Psoas muscle (tissue), 8 donors: ENCODE data around the gene AKNA. TPM values are rescaled to one million over a fixed set of nuclear protein-coding genes. Genes with fewer than 3 reads are reported as not detected.
"Not testable (repeated sequence)": the region's sequence is repeated elsewhere in the genome, so short reads cannot be mapped to it uniquely, and the experiment has no call there.

Experiments
- ATAC-seq, 4 donors: fragments of 200-7000 bp; cut with Tn5 transposase; one replicate each; pipeline ENCODE4 v1.9.1; 2020; ENCODE audit warnings: moderate library complexity in 3 of 4, mild to moderate bottlenecking in 2 of 4
- DNase-seq, 2 donors: peaks; one replicate each; pipeline ENCODE4 v3.0.0-alpha.2; 2020
- H3K27ac ChIP-seq: fragments of 200-600 bp; one replicate; pipeline ENCODE4 v1.8.0; 2022
- H3K27me3 ChIP-seq, 3 donors: fragments of 200-600 bp in 1 of 3; one replicate each; pipeline versions ENCODE4 v1.6.1 to v1.8.0; 2013 to 2022; ENCODE audit warnings: low read length in 2 of 3, mild to moderate bottlenecking in 2 of 3, moderate library complexity in 1 of 3; ENCODE audit not compliant: insufficient read depth in 3 of 3
- H3K36me3 ChIP-seq, 2 donors: fragments of 200-600 bp in 1 of 2; one replicate each; pipeline versions ENCODE4 v1.6.1 to v1.8.0; 2013 to 2022; ENCODE audit warnings: low read depth in 1 of 2, mild to moderate bottlenecking in 1 of 2, moderate library complexity in 1 of 2; ENCODE audit not compliant: insufficient read depth in 1 of 2
- H3K4me1 ChIP-seq: fragments of 200-600 bp; one replicate; pipeline ENCODE4 v1.8.0; 2022
- H3K4me3 ChIP-seq: fragments of 200-600 bp; one replicate; pipeline ENCODE4 v1.8.0; 2022; ENCODE audit warnings: mild to moderate bottlenecking
- H3K9me3 ChIP-seq: fragments of 200-600 bp; one replicate; pipeline ENCODE4 v1.8.0; 2022
- WGBS, 3 donors: extraction: QIAGEN DNeasy Blood & Tissue Kit; methylation state at CpG; one replicate each; pipeline versions ENCODE4 v1.1.6 to v1.1.7; 2013; 5-methylcytosine and 5-hydroxymethylcytosine counted together
- intact Hi-C, 2 donors: fragments of 100-400 bp; cut with DNase I; formaldehyde crosslinking; loops; one replicate each; pipeline versions ENCODE4 v1.11.0 to v1.14.2; 2022
- polyA plus RNA-seq, 3 donors: library from polyadenylated mRNA; stranded (reverse); fragments of 200-250 nt; gene quantifications; one replicate each; pipeline ENCODE4 v1.2.3, GENCODE V29; 2013
- total RNA-seq, 4 donors: library from RNA; stranded (reverse); fragmentation: NEBNext Ultra II Directional in 2 of 4; extraction: Animal tissue kit (Norgen Biotek cat#: 25700) in 2 of 4; gene quantifications; one replicate each; pipeline versions ENCODE4 v1.2.1 to v1.2.4, GENCODE V29; 2021 to 2023
- TF ChIP-seq, protein P1 (sequence below): fragments of 200-600 bp; IDR thresholded peaks from one replicate; pipeline ENCODE4 v1.8.0; 2022; ENCODE audit warnings: antibody characterized with exemption
- donor health status: healthy with polysubstance abuse.
- donor health status: DM: no; HTN: no; CAD: no; lungs with moderate emphysema.
- donor health status: Bipolar disorder and iron deficiency.
- donor health status: healthy.
- donor health status: DM: yes; HTN: yes; CAD: no.
- donor health status: DM: no; HTN: no; CAD: no.
- donor health status: DM: no; HTN: no; CAD: no.
- donor health status: DM: yes; HTN: yes; CAD: no.

AKNA gene
- total and polyA plus RNA-seq, 7 donors = 1.5 to 3.9 (median 2.3) TPM

DNA sequence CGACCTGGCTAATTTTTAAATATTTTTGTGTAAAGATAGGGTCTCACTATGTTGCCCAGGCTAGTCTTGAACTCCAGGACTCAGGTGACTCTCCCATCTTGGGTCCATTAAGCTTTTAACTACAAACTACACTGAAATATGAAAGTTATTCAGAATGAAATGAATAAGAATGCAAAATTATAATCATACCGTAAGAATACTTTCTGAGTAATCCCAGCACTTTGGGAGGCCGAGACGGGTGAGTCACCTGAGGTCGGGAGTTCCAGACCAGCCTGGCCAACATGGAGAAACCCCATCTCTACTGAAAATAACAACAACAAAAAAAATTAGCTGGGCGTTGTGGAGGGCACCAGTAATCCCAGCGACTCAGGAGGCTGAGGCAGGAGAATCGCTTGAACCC lies 66.0 kb downstream of the AKNA start:
- intact Hi-C loops = no loop called here
- Histone ChIP-seq H3K4me3 (no peak overlapping the region), H3K27me3 (peaks cover 0 to 8% (median 0%) of the 10 kb centered on the region in 3 donors), H3K9me3 (no peaks in the 10 kb centered on the region), H3K36me3 (no peaks in the 10 kb centered on the region), H3K27ac (no peak overlapping the region), H3K4me1 (no peaks in the 10 kb centered on the region)
- no peak for ATAC-seq
- TF ChIP-seq, protein P1, sequence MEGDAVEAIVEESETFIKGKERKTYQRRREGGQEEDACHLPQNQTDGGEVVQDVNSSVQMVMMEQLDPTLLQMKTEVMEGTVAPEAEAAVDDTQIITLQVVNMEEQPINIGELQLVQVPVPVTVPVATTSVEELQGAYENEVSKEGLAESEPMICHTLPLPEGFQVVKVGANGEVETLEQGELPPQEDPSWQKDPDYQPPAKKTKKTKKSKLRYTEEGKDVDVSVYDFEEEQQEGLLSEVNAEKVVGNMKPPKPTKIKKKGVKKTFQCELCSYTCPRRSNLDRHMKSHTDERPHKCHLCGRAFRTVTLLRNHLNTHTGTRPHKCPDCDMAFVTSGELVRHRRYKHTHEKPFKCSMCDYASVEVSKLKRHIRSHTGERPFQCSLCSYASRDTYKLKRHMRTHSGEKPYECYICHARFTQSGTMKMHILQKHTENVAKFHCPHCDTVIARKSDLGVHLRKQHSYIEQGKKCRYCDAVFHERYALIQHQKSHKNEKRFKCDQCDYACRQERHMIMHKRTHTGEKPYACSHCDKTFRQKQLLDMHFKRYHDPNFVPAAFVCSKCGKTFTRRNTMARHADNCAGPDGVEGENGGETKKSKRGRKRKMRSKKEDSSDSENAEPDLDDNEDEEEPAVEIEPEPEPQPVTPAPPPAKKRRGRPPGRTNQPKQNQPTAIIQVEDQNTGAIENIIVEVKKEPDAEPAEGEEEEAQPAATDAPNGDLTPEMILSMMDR = no peak
- no peak for DNase-seq
- 77 to 83% (median 81%) methylated on average over 8 of the region's 8 CpGs for WGBS, 3 donors

DNA sequence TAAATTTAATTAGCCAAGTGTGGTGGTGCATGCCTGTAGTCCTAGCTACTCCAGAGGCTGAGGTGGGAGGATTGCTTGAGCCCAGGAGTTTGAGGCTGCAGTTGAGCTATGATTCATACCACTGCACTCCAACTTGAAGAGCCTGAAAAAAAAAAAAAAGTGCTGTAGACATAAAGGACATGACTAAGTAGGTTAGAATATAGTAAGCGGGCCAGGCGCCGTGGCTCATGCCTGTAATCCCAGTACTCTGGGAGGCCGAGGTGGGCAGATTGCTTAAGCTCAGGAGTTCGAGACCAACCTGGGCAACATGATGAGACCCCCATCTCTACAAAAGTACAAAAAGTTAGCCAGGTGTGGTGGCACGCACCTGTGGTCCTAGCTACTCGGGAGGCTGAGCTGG lies 67.1 kb downstream of the AKNA start:
- not testable (repeated sequence) for ATAC-seq
- WGBS, 3 donors = 94 to 100% (median 96%) methylated on average over 7 of the region's 7 CpGs

DNA sequence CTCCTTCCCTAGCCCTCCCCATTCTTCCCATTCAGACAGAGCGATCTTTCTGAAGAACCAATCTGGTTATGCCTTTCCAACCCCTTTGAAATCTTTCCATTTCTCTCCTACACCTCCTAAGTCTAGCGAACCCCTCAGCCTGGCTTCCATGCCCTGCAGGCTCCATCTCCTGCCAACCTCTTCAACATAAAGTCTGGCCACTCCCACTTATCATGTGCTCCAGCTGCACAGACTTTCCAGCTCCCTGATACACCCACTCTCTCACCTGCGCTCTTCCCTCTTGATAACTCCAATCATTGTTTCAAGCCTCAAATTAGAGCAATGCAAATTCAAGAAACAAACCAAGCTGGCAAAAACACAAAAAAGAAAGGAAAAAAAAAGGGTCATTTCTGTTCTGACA lies 68.6 kb downstream of the AKNA start:
- H3K27me3 ChIP-seq = peaks cover 0 to 8% (median 0%) of the 10 kb centered on the region in 3 donors
- H3K4me1 ChIP-seq = no peaks in the 10 kb centered on the region
- no peaks in the 10 kb centered on the region for H3K36me3 ChIP-seq
- WGBS, 3 donors = 72 to 77% (median 74%) methylated on average over 3 of the region's 3 CpGs
- ATAC-seq (no peak), DNase-seq (no peak)
- no peaks in the 10 kb centered on the region for H3K9me3 ChIP-seq
- H3K27ac ChIP-seq = no peak overlapping the region
- H3K4me3 ChIP-seq = no peak overlapping the region
- TF ChIP-seq, protein P1 = no peak
- intact Hi-C loops = no loop called here

More for the DNA sequence above, 67.1 kb downstream of the AKNA start:
- H3K27ac ChIP-seq, DNase-seq, H3K4me1 ChIP-seq, H3K27me3 ChIP-seq, H3K4me3 ChIP-seq, H3K9me3 ChIP-seq, H3K36me3 ChIP-seq, intact Hi-C loops: not testable (repeated sequence)

DNA sequence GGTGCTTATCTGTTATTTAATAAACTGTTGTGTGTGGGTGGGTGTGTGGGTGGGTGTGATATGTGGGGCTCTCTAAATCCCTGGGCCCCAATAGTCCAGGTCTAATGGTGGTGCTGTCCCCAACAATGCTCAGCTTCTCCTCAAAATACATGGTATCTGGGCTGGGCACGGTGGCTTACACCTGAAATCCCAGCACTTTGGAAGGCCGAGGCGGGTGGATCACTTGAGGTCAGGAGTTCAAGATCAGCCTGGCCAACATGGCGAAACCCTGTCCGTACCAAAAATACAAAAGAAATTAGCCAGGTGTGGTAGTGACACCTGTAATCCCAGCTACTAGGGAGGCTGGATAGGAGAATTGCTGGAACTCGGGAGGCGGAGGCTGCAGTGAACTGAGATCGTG lies 69.4 kb downstream of the AKNA start:
- H3K4me3 ChIP-seq = no peak overlapping the region
- peaks cover 0 to 8% (median 0%) of the 10 kb centered on the region in 3 donors for H3K27me3 ChIP-seq
- H3K36me3 ChIP-seq = no peaks in the 10 kb centered on the region
- 78 to 90% (median 85%) methylated on average over 8 of the region's 8 CpGs for WGBS, 3 donors
- no peaks in the 10 kb centered on the region for H3K4me1 ChIP-seq
- H3K27ac ChIP-seq = no peak overlapping the region
- no peaks in the 10 kb centered on the region for H3K9me3 ChIP-seq
- DNase-seq (no peak), ATAC-seq (no peak)
- intact Hi-C loops = no loop called here
- TF ChIP-seq, protein P1 = no peak

DNA sequence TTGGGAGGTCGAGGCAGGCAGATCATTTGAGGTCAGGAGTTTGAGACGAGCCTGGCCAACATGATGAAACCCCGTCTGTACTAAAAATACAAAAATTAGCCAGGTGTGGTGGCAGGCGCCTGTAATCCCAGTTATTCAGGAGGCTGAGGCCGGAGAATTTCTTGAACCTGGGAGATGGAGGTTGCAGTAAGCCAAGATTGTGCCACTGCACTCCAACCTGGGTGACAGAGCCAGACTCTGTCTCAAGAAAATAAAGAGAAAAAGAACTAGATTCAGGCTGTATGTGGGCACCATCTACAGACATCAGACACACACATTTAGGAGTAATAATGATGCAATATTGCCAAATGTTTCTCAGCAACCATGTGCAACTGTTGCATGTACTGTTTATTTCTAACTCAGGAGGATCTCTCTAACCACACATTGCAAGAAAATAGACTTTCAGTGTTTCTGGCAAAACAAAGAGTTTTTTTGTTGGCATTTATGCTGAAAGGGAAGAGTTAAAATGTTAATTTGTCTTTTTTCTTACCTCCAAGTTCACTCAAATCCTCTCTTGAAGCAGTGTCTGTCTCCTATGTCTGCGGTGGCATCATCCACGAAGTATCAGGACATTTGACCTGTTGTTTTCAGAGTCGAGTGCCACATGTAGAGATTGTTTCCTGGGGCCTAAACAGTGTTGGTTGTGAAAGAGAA lies 70.0 kb downstream of the AKNA start:
- intact Hi-C loops = no loop called here
- no peak for ATAC-seq
- DNase-seq = no peak
- H3K9me3 ChIP-seq = no peaks in the 10 kb centered on the region
- no peak overlapping the region for H3K27ac ChIP-seq
- no peak overlapping the region for H3K4me3 ChIP-seq
- peaks cover 0 to 8% (median 0%) of the 10 kb centered on the region in 3 donors for H3K27me3 ChIP-seq
- no peaks in the 10 kb centered on the region for H3K36me3 ChIP-seq
- WGBS, 3 donors = 76 to 81% (median 78%) methylated on average over 8 of the region's 8 CpGs
- TF ChIP-seq, protein P1 = no peak
- H3K4me1 ChIP-seq = no peaks in the 10 kb centered on the region
